Breast epithelium (tissue), 4 donors: ENCODE results near the gene C16orf74. TPM values are rescaled to one million over a fixed set of nuclear protein-coding genes. Genes with fewer than 3 reads are reported as not detected.

Experiments
- DNase-seq, 2 donors: peaks; one replicate each; pipeline ENCODE4 v3.0.0-alpha.2; 2019; ENCODE audit warnings: low spot score in 2 of 2
- H3K27ac ChIP-seq, 2 donors: fragments of 200-600 bp; sonication (generic) in 1 of 2; one replicate each; pipeline ENCODE4 v1.5.1; 2016 to 2019; ENCODE audit warnings: mild to moderate bottlenecking in 1 of 2
- H3K27me3 ChIP-seq, 2 donors: fragments of 200-600 bp; sonication (generic) in 1 of 2; one replicate each; pipeline versions ENCODE4 v1.5.1 to v1.6.0; 2017 to 2019; ENCODE audit warnings: control low read depth in 1 of 2, mild to moderate bottlenecking in 1 of 2
- H3K36me3 ChIP-seq: fragments of 200-600 bp; one replicate; pipeline ENCODE4 v1.5.1; 2019
- H3K4me1 ChIP-seq, 2 donors: fragments of 200-600 bp; sonication (generic); one replicate each; pipeline ENCODE4 v1.5.1; 2016 to 2019; ENCODE audit warnings: control low read depth in 1 of 2
- H3K4me3 ChIP-seq, 3 donors: fragments of 200-600 bp; sonication (generic); 1 replicate in 2 of 3; 2 replicates in 1 of 3; pipeline ENCODE4 v1.5.1; 2016 to 2019; ENCODE audit warnings: mild to moderate bottlenecking in 3 of 3, moderate library complexity in 2 of 3
- H3K9me3 ChIP-seq, 2 donors: fragments of 200-600 bp; sonication (generic) in 1 of 2; one replicate each; pipeline ENCODE4 v1.5.1; 2016 to 2019; ENCODE audit warnings: control low read depth in 1 of 2
- POLR2A ChIP-seq: fragments of 450-650 bp; IDR thresholded peaks from one replicate; pipeline ENCODE4 v1.6.1; 2016; ENCODE audit warnings: antibody characterized with exemption, mild to moderate bottlenecking, moderate library complexity
- POLR2AphosphoS5 ChIP-seq, 3 donors: sonication (generic); formaldehyde crosslinking; IDR thresholded peaks; one replicate each; pipeline ENCODE4 v1.6.1; 2017; ENCODE audit warnings: antibody characterized with exemption in 3 of 3
- intact Hi-C: fragments of 100-400 bp; cut with DNase I; formaldehyde crosslinking; loops from one replicate; pipeline ENCODE4 v1.15.1; 2023; ENCODE audit warnings: low total_unique reads
- total RNA-seq, 3 donors: library from RNA; depleted of rRNA; stranded (reverse); fragments of >200 nt; gene quantifications; one replicate each; pipeline ENCODE4 v1.1.0, GENCODE V29; 2016
- TF ChIP-seq, protein P1 (sequence below), 3 donors: fragments of 450-650 bp; IDR thresholded peaks; one replicate each; pipeline ENCODE4 v1.5.1; 2016 to 2017; ENCODE audit warnings: antibody characterized with exemption in 3 of 3, mild to moderate bottlenecking in 3 of 3, moderate library complexity in 3 of 3

C16orf74 gene
- total RNA-seq, 3 donors from 2014 or later = 0.80 to 7.2 (median 6.7) TPM

DNA sequence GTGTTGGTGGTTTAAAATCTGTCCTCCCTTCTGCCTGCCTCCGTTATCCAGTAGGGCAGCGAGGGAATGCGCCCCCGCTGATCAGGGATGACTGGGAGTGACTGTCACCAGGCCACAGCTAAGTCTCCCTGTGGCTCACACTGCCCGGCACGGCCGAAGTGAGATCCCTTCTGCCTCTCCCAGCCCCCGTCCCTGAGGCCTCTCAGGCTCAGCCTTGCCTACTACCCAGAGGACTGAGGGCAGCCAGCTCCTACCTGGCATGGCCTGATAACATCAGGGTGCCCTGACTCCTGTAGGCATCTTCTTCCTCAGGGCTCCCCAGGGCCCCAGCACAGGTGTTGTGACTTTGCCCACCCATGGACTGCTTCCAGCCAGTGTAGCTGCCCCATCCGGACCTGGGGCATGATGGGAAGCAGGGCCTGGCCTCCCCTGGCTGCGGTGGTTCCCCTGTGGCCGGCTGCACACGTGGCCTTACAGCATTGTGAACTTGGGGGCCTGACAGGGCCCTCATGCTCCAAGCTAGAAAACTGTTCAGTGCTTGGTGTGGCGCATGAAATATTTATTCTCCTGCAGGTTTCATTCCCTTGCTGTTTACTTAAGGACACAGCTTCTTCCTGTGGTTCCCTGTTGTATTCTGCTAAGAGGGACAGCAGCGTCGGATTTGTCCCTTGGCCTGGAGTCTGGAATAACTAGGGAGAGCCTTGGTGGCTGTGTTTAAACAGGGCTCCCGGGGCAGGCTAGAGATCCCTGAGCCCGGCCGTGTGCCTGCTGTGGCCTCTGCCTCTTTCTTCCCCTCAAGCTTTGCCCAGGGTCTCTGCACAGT is 92.2 kb downstream of the C16orf74 start:
- intact Hi-C loops = no loop called here
- TF ChIP-seq POLR2A (no peak), POLR2AphosphoS5 (IDR thresholded peaks at IDR 0.05) (no peak)
- TF ChIP-seq, protein P1, sequence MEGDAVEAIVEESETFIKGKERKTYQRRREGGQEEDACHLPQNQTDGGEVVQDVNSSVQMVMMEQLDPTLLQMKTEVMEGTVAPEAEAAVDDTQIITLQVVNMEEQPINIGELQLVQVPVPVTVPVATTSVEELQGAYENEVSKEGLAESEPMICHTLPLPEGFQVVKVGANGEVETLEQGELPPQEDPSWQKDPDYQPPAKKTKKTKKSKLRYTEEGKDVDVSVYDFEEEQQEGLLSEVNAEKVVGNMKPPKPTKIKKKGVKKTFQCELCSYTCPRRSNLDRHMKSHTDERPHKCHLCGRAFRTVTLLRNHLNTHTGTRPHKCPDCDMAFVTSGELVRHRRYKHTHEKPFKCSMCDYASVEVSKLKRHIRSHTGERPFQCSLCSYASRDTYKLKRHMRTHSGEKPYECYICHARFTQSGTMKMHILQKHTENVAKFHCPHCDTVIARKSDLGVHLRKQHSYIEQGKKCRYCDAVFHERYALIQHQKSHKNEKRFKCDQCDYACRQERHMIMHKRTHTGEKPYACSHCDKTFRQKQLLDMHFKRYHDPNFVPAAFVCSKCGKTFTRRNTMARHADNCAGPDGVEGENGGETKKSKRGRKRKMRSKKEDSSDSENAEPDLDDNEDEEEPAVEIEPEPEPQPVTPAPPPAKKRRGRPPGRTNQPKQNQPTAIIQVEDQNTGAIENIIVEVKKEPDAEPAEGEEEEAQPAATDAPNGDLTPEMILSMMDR (IDR thresholded peaks at IDR 0.05) = no peak

GRCh38 chr16:85657996-85658395 is 92.9 kb downstream of the C16orf74 start:
- DNase-seq = no peak
- Histone ChIP-seq H3K27ac (peak overlapping the region in 1 of 2 donors; percentile 53), H3K4me3 (no peak overlapping the region), H3K27me3 (no peaks in the 10 kb centered on the region), H3K36me3 (no peaks in the 10 kb centered on the region), H3K4me1 (peaks cover 0 to 3% of the 10 kb centered on the region in 2 donors), H3K9me3 (no peaks in the 10 kb centered on the region)
- intact Hi-C loops = no loop called here
- TF ChIP-seq POLR2A = no peak
- TF ChIP-seq POLR2AphosphoS5 (IDR thresholded peaks at IDR 0.05) = no peak
- TF ChIP-seq, protein P1 (IDR thresholded peaks at IDR 0.05) = no peak

More for the DNA sequence above, 92.2 kb downstream of the C16orf74 start:
- peaks cover 0 to 3% of the 10 kb centered on the region in 2 donors for H3K4me1 ChIP-seq
- no peak for DNase-seq
- H3K27ac ChIP-seq = peak overlapping the region in 1 of 2 donors; percentile 57
- no peaks in the 10 kb centered on the region for H3K9me3 ChIP-seq
- peaks cover 4% of the 10 kb centered on the region for H3K36me3 ChIP-seq
- no peak overlapping the region for H3K4me3 ChIP-seq
- H3K27me3 ChIP-seq = no peaks in the 10 kb centered on the region

Other genes with a start within 250 kb of the C16orf74 start
- 100 to 1,000 TPM in 1 of 3 donors, 10 to 100 TPM in 2; 52.3 to 105 (median 60.7) TPM for gene GSE1, start 137.8 kb downstream of the C16orf74 start, total RNA-seq
- 1 to 10 TPM in 2 of 3 donors, under 1 TPM in 1; 0.66 to 3.1 (median 1.1) TPM for gene GINS2, start 62.1 kb downstream of the C16orf74 start, total RNA-seq
- gene EMC8, start 48.4 kb upstream of the C16orf74 start, total RNA-seq = 10 to 100 TPM; 18.1 to 30.8 (median 30.7) TPM
- gene COX4I1, start 48.6 kb upstream of the C16orf74 start, total RNA-seq = 100 to 1,000 TPM; 355 to 425 (median 400) TPM
- 100 to 1,000 TPM in 1 of 3 donors, 10 to 100 TPM in 2; 16.7 to 121 (median 20.2) TPM for gene IRF8, start 148.1 kb upstream of the C16orf74 start, total RNA-seq